Thoracic aorta (tissue), 2 donors: ENCODE measurements around the gene PPP2R5C. TPM values are rescaled to one million over a fixed set of nuclear protein-coding genes. Genes with fewer than 3 reads are reported as not detected.
"Not testable (repeated sequence)": the region's sequence is repeated elsewhere in the genome, so short reads cannot be mapped to it uniquely, and the experiment has no call there.

Source experiments
- ATAC-seq: fragments of 150-250 bp; one replicate; pipeline ENCODE4 v1.8.0; 2017; ENCODE audit warnings: low read depth; ENCODE audit not compliant: insufficient number of reproducible peaks, low FRiP score
- DNase-seq: peaks from one replicate; pipeline ENCODE4 v3.0.0-alpha.2; 2020; ENCODE audit warnings: low spot score
- H3K27ac ChIP-seq, 2 donors: fragments of 200-600 bp; sonication (generic); 1 replicate in 1 of 2; 2 replicates in 1 of 2; pipeline ENCODE4 v1.5.1; 2016; ENCODE audit warnings: mild to moderate bottlenecking in 2 of 2, moderate library complexity in 2 of 2
- H3K27me3 ChIP-seq: fragments of 200-600 bp; sonication (generic); replicated peaks from 2 replicates; pipeline ENCODE4 v1.6.0; 2016; ENCODE audit warnings: mild to moderate bottlenecking; ENCODE audit not compliant: insufficient read depth
- H3K36me3 ChIP-seq: fragments of 200-600 bp; sonication (generic); one replicate; pipeline ENCODE4 v1.5.1; 2016
- H3K4me1 ChIP-seq, 2 donors: fragments of 200-600 bp; sonication (generic); 1 replicate in 1 of 2; 2 replicates in 1 of 2; pipeline versions ENCODE4 v1.5.1 to v1.6.0; 2016; ENCODE audit warnings: low read depth in 2 of 2, mild to moderate bottlenecking in 1 of 2; ENCODE audit not compliant: control insufficient read depth in 1 of 2
- H3K4me3 ChIP-seq: fragments of 200-600 bp; sonication (generic); 2 replicates; pipeline ENCODE4 v1.5.1; 2016; ENCODE audit warnings: mild to moderate bottlenecking
- H3K9me3 ChIP-seq: fragments of 200-600 bp; sonication (generic); 2 replicates; pipeline ENCODE4 v1.5.1; 2016
- CTCF ChIP-seq: fragments of 200-600 bp; sonication (generic); IDR thresholded peaks from one replicate; pipeline ENCODE4 v1.5.1; 2019; ENCODE audit warnings: antibody characterized with exemption
- total RNA-seq, 2 donors: library from RNA; depleted of rRNA; stranded (reverse); fragments of >200 nt; gene quantifications; one replicate each; pipeline versions ENCODE4 v1.1.0 to v1.2.3, GENCODE V29; 2016

Gene PPP2R5C
- total RNA-seq, 2 donors from 2014 or later = 97.2 to 341 TPM

GRCh38 chr14:101719045-101719645 is 42.4 kb upstream of the PPP2R5C start:
- TF ChIP-seq CTCF = no peak
- Histone ChIP-seq H3K4me1 (no peaks in the 10 kb centered on the region), H3K27me3 (no peaks in the 10 kb centered on the region), H3K36me3 (no peaks in the 10 kb centered on the region), H3K9me3 (no peaks in the 10 kb centered on the region), H3K4me3 (no peak overlapping the region), H3K27ac (no peak overlapping the region)
- DNase-seq (no peak), ATAC-seq (no peak)

GRCh38 chr14:101719708-101720107 is 41.8 kb upstream of the PPP2R5C start:
- Histone ChIP-seq H3K4me1 (no peaks in the 10 kb centered on the region), H3K27me3 (no peaks in the 10 kb centered on the region), H3K36me3 (no peaks in the 10 kb centered on the region), H3K9me3 (no peaks in the 10 kb centered on the region), H3K27ac (no peak overlapping the region), H3K4me3 (no peak overlapping the region)
- TF ChIP-seq CTCF = no peak
- no peak for DNase-seq
- no peak for ATAC-seq

GRCh38 chr14:101721111-101721510 is 40.4 kb upstream of the PPP2R5C start:
- Histone ChIP-seq H3K27me3 (no peaks in the 10 kb centered on the region), H3K9me3 (no peaks in the 10 kb centered on the region), H3K4me1 (no peaks in the 10 kb centered on the region), H3K36me3 (no peaks in the 10 kb centered on the region), H3K27ac (no peak overlapping the region), H3K4me3 (no peak overlapping the region)
- TF ChIP-seq CTCF = no peak
- ATAC-seq (no peak), DNase-seq (no peak)

- Histone ChIP-seq H3K4me3 (peak overlapping the region; percentile 9), H3K4me1 (no peaks in the 10 kb centered on the region), H3K27me3 (no peaks in the 10 kb centered on the region), H3K27ac (peak overlapping the region in 1 of 2 donors; percentile 26), H3K9me3 (no peaks in the 10 kb centered on the region), H3K36me3 (no peaks in the 10 kb centered on the region)
- no peak for DNase-seq
- no peak for ATAC-seq
- no peak for TF ChIP-seq CTCF
These were observed 39.4 kb upstream of the PPP2R5C start for GRCh38 chr14:101721951-101722661.

- no peak for DNase-seq
- no peaks in the 10 kb centered on the region for H3K4me1 ChIP-seq
- no peaks in the 10 kb centered on the region for H3K36me3 ChIP-seq
- no peak overlapping the region for H3K4me3 ChIP-seq
- ATAC-seq = no peak
- TF ChIP-seq CTCF = no peak
- H3K9me3 ChIP-seq = no peaks in the 10 kb centered on the region
- no peak overlapping the region for H3K27ac ChIP-seq
- H3K27me3 ChIP-seq = no peaks in the 10 kb centered on the region
These were observed 38.4 kb upstream of the PPP2R5C start for GRCh38 chr14:101723061-101723595.

GRCh38 chr14:101725652-101726051 is 35.9 kb upstream of the PPP2R5C start:
- H3K4me3 ChIP-seq, H3K27ac ChIP-seq, H3K4me1 ChIP-seq, H3K36me3 ChIP-seq, DNase-seq, ATAC-seq, H3K9me3 ChIP-seq, H3K27me3 ChIP-seq: not testable (repeated sequence)
